Caco-2 (cell line): ENCODE data around the gene MAN1C1. TPM values are rescaled to one million over a fixed set of nuclear protein-coding genes. Genes with fewer than 3 reads are reported as not detected.

ENCODE experiments used
- BruUV-seq: library from RNA; stranded (reverse); fragments of 400-500 nt; replicated peaks from 2 replicates; lab custom pipeline; 2021; lab: Mats Ljungman, UMichigan
- CTCF ChIA-PET: fragments of 300-600 bp; sonication (Branson Sonifier 250); formaldehyde crosslinking; loops from one replicate; lab custom pipeline; 2022; ENCODE audit warnings: antibody characterized with exemption; lab: Charles Lee
- POLR2A ChIA-PET: fragments of 300-600 bp; sonication (Branson Sonifier 250); formaldehyde crosslinking; loops from one replicate; lab custom pipeline; 2022; ENCODE audit warnings: antibody characterized with exemption; lab: Charles Lee
- DNase-seq, 2 experiments: peaks; one replicate each; pipeline versions ENCODE4 v3.0.0 to v3.0.0-alpha.2; 2020 to 2022
- H3K27me3 ChIP-seq: replicated peaks from 2 replicates; pipeline ENCODE4 v1.6.0; 2011; ENCODE audit warnings: low read length; ENCODE audit not compliant: control insufficient read depth, insufficient read depth
- H3K36me3 ChIP-seq: 2 replicates; pipeline ENCODE4 v1.5.1; 2011; ENCODE audit warnings: low read length; ENCODE audit not compliant: control insufficient read depth, insufficient read depth
- H3K4me1 ChIP-seq: fragments of 250-450 bp; sonication (Bioruptor Pico); 2 replicates; pipeline ENCODE4 v1.5.1; 2020; ENCODE audit warnings: mild to moderate bottlenecking
- H3K4me3 ChIP-seq: 2 replicates; pipeline ENCODE4 v1.5.1; 2011; ENCODE audit warnings: low read depth, mild to moderate bottlenecking, control low read depth, low read length
- H3K9me3 ChIP-seq: fragments of 250-450 bp; sonication (Bioruptor Pico); 2 replicates; pipeline ENCODE4 v1.5.1; 2020; ENCODE audit warnings: mild to moderate bottlenecking, moderate library complexity
- H3K27ac Mint-ChIP-seq: one replicate; pipeline ENCODE4 v1.8.0; 2022; ENCODE audit warnings: mixed read lengths; ENCODE audit not compliant: unreplicated experiment
- H3K27me3 Mint-ChIP-seq: one replicate; pipeline ENCODE4 v1.8.0; 2022; ENCODE audit warnings: mixed read lengths; ENCODE audit not compliant: insufficient read depth, unreplicated experiment
- H3K36me3 Mint-ChIP-seq: one replicate; pipeline ENCODE4 v1.8.0; 2022; ENCODE audit warnings: mild to moderate bottlenecking, mixed read lengths; ENCODE audit not compliant: insufficient read depth, unreplicated experiment
- H3K4me1 Mint-ChIP-seq: one replicate; pipeline ENCODE4 v1.8.0; 2022; ENCODE audit warnings: low read depth, mixed read lengths; ENCODE audit not compliant: unreplicated experiment
- H3K4me3 Mint-ChIP-seq: one replicate; pipeline ENCODE4 v1.8.0; 2022; ENCODE audit warnings: mild to moderate bottlenecking, moderate library complexity, mixed read lengths; ENCODE audit not compliant: unreplicated experiment
- H3K9me3 Mint-ChIP-seq: one replicate; pipeline ENCODE4 v1.8.0; 2022; ENCODE audit warnings: mixed read lengths; ENCODE audit not compliant: unreplicated experiment
- CTCF ChIP-seq, 2 experiments: fragments of 200-600 bp in 1 of 2; IDR thresholded peaks; 1 replicate in 1 of 2; 2 replicates in 1 of 2; pipeline versions ENCODE4 v1.5.1 to v1.8.0; 2011 to 2022; ENCODE audit warnings: antibody characterized with exemption in 1 of 2, control low read depth in 1 of 2, inconsistent platforms in 1 of 2, low read depth in 1 of 2, low read length in 1 of 2, mild to moderate bottlenecking in 1 of 2, moderate library complexity in 1 of 2; ENCODE audit not compliant: insufficient read depth in 1 of 2, severe bottlenecking in 1 of 2, unreplicated experiment in 1 of 2
- intact Hi-C: fragments of 100-400 bp; cut with micrococcal nuclease; formaldehyde crosslinking; loops from one replicate; pipeline ENCODE4 v1.10.0; 2022; ENCODE audit not compliant: unreplicated experiment
- total RNA-seq: library from RNA; stranded (reverse); gene quantifications from 2 replicates; pipeline ENCODE4 v1.2.3, GENCODE V29; 2022

The MAN1C1 gene
- total RNA-seq, 1 experiment from 2014 or later = 2.7 TPM

- Histone ChIP-seq H3K4me1 (peaks cover 15% of the 10 kb centered on the region), H3K9me3 (no peaks in the 10 kb centered on the region), H3K27me3 (no peaks in the 10 kb centered on the region), H3K36me3 (no peaks in the 10 kb centered on the region), H3K4me3 (no peak overlapping the region)
- Mint-ChIP-seq H3K4me3 (no peak overlapping the region), H3K27me3 (no peaks in the 10 kb centered on the region), H3K36me3 (no peaks in the 10 kb centered on the region), H3K9me3 (no peaks in the 10 kb centered on the region), H3K4me1 (no peaks in the 10 kb centered on the region), H3K27ac (no peak overlapping the region)
- no peak for DNase-seq
- no peak for TF ChIP-seq CTCF (IDR thresholded peaks at IDR 0.05; ENCODE audit: insufficient read depth in 1 of 2, low read depth in 1 of 2, low read length in 1 of 2, severe bottlenecking in 1 of 2, unreplicated experiment in 1 of 2)
- POLR2A ChIA-PET = no interaction called here
- intact Hi-C loops = no loop called here
- CTCF ChIA-PET = no interaction called here
- no TSS peak for BruUV-seq
Observed at GRCh38 chr1:25703671-25704266, 87.2 kb downstream of the MAN1C1 start.

- H3K27me3 ChIP-seq = no peaks in the 10 kb centered on the region
- no peaks in the 10 kb centered on the region for H3K27me3 Mint-ChIP-seq
- POLR2A ChIA-PET = no interaction called here
- no peak for TF ChIP-seq CTCF (IDR thresholded peaks at IDR 0.05; ENCODE audit: insufficient read depth in 1 of 2, low read depth in 1 of 2, low read length in 1 of 2, severe bottlenecking in 1 of 2, unreplicated experiment in 1 of 2)
- H3K4me1 ChIP-seq = peaks cover 17% of the 10 kb centered on the region
- no peaks in the 10 kb centered on the region for H3K9me3 ChIP-seq
- no peak overlapping the region for H3K4me3 Mint-ChIP-seq
- CTCF ChIA-PET = no interaction called here
- H3K36me3 Mint-ChIP-seq = no peaks in the 10 kb centered on the region
- no peak for DNase-seq
- H3K27ac Mint-ChIP-seq = no peak overlapping the region
- BruUV-seq = no TSS peak
- no peaks in the 10 kb centered on the region for H3K36me3 ChIP-seq
- no peak overlapping the region for H3K4me3 ChIP-seq
- H3K9me3 Mint-ChIP-seq = no peaks in the 10 kb centered on the region
- H3K4me1 Mint-ChIP-seq = no peaks in the 10 kb centered on the region
- intact Hi-C loops = no loop called here
Observed at GRCh38 chr1:25704267-25704691, 87.7 kb downstream of the MAN1C1 start.

- Histone ChIP-seq H3K4me3 (no peak overlapping the region), H3K36me3 (no peaks in the 10 kb centered on the region), H3K27me3 (no peaks in the 10 kb centered on the region), H3K9me3 (no peaks in the 10 kb centered on the region), H3K4me1 (peaks cover 17% of the 10 kb centered on the region)
- CTCF ChIA-PET = no interaction called here
- BruUV-seq = no TSS peak
- no peak for TF ChIP-seq CTCF (IDR thresholded peaks at IDR 0.05; ENCODE audit: insufficient read depth in 1 of 2, low read depth in 1 of 2, low read length in 1 of 2, severe bottlenecking in 1 of 2, unreplicated experiment in 1 of 2)
- Mint-ChIP-seq H3K9me3 (no peaks in the 10 kb centered on the region), H3K27ac (no peak overlapping the region), H3K4me3 (no peak overlapping the region), H3K36me3 (no peaks in the 10 kb centered on the region), H3K27me3 (no peaks in the 10 kb centered on the region), H3K4me1 (no peaks in the 10 kb centered on the region)
- POLR2A ChIA-PET = no interaction called here
- intact Hi-C loops = no loop called here
- DNase-seq = no peak
Observed at GRCh38 chr1:25705699-25706098, 89.1 kb downstream of the MAN1C1 start.
